Endothelial cell of umbilical vein (primary cell): ENCODE measurements around the gene NPTN. TPM values are rescaled to one million over a fixed set of nuclear protein-coding genes. Genes with fewer than 3 reads are reported as not detected.
"Not testable (repeated sequence)": the region's sequence is repeated elsewhere in the genome, so short reads cannot be mapped to it uniquely, and the experiment has no call there.

Experiments used
- BruUV-seq: library from RNA; stranded (reverse); fragments of 400-500 nt; replicated peaks from 2 replicates; lab custom pipeline; 2021; lab: Mats Ljungman, UMichigan
- CTCF ChIA-PET: fragments of 300-600, 350-600 bp; sonication (Branson Sonifier 250); formaldehyde crosslinking; loops from one replicate; lab custom pipeline; 2021; ENCODE audit warnings: antibody characterized with exemption, inconsistent platforms; lab: Charles Lee
- POLR2A ChIA-PET: fragments of 300-600, 350-600 bp; sonication (Branson Sonifier 250); formaldehyde crosslinking; loops from one replicate; lab custom pipeline; 2021; ENCODE audit warnings: antibody characterized with exemption, inconsistent platforms; lab: Charles Lee
- DNase-seq: peaks from one replicate; pipeline ENCODE4 v3.0.0-alpha.2; 2011; ENCODE audit warnings: low read depth, low spot score
- FAIRE-seq: peaks from 2 replicates; lab custom pipeline; 2011; peaks lifted over from hg19 to GRCh38; lab: Jason Lieb, UNC
- H2AFZ ChIP-seq: 2 replicates; pipeline ENCODE4 v1.6.0; 2012; ENCODE audit warnings: low read depth, low read length, control low read depth, inconsistent platforms
- H3K27ac ChIP-seq: 2 replicates; pipeline ENCODE4 v1.5.1; 2011; ENCODE audit warnings: low read depth, mild to moderate bottlenecking, control low read depth, low read length, moderate library complexity; ENCODE audit not compliant: insufficient read depth
- H3K27me3 ChIP-seq, 2 experiments: 2 replicates each; pipeline versions ENCODE4 v1.6.0 to v1.6.1; 2011; ENCODE audit warnings: low read length in 2 of 2, mixed read lengths in 1 of 2; ENCODE audit not compliant: control insufficient read depth in 2 of 2, insufficient read depth in 2 of 2
- H3K36me3 ChIP-seq, 2 experiments: 2 replicates in 1 of 2; 3 replicates in 1 of 2; pipeline ENCODE4 v1.5.1; 2011; ENCODE audit warnings: low read length in 2 of 2, mild to moderate bottlenecking in 1 of 2, moderate library complexity in 1 of 2; ENCODE audit not compliant: control insufficient read depth in 2 of 2, insufficient read depth in 2 of 2; ENCODE audit errors: extremely low read depth in 1 of 2
- H3K4me1 ChIP-seq: 3 replicates; pipeline ENCODE4 v1.5.1; 2011; ENCODE audit warnings: mild to moderate bottlenecking, low read length; ENCODE audit not compliant: control insufficient read depth, insufficient read depth; ENCODE audit errors: extremely low read depth
- H3K4me2 ChIP-seq: 2 replicates; pipeline ENCODE4 v1.6.1; 2011; ENCODE audit warnings: low read length, control low read depth, mixed read lengths; ENCODE audit not compliant: insufficient read depth
- H3K4me3 ChIP-seq, 3 experiments: fragments of 200-600 bp in 1 of 3; sonication (generic), shearing (Covaris generic) in 1 of 3; replicated peaks in 1 of 3; 2 replicates each; pipeline ENCODE4 v1.5.1; 2011 to 2016; ENCODE audit warnings: control low read depth in 3 of 3, low read length in 3 of 3, mild to moderate bottlenecking in 2 of 3, inconsistent platforms in 1 of 3, low read depth in 1 of 3, moderate library complexity in 1 of 3; ENCODE audit not compliant: insufficient read depth in 1 of 3
- H3K79me2 ChIP-seq: 2 replicates; pipeline ENCODE4 v1.6.0; 2012; ENCODE audit warnings: low read length, inconsistent platforms; ENCODE audit not compliant: control insufficient read depth, insufficient read depth
- H3K9ac ChIP-seq: replicated peaks from 2 replicates; pipeline ENCODE3; 2011; ENCODE audit warnings: low read length, control low read depth; ENCODE audit not compliant: insufficient read depth; ENCODE audit errors: extremely low read depth
- H3K9me1 ChIP-seq: replicated peaks from 3 replicates; pipeline ENCODE4 v1.6.0; 2011; ENCODE audit warnings: mild to moderate bottlenecking, low read length; ENCODE audit not compliant: control insufficient read depth, insufficient read depth; ENCODE audit errors: extremely low read depth
- H3K9me3 ChIP-seq: replicated peaks from 2 replicates; pipeline ENCODE4 v1.5.1; 2012; ENCODE audit warnings: low read length, inconsistent platforms; ENCODE audit not compliant: control insufficient read depth, insufficient read depth
- H4K20me1 ChIP-seq: replicated peaks from 2 replicates; pipeline ENCODE3; 2011; ENCODE audit warnings: mild to moderate bottlenecking, low read length; ENCODE audit not compliant: control insufficient read depth, insufficient read depth; ENCODE audit errors: extremely low read depth
- EZH2 ChIP-seq: IDR thresholded peaks from 2 replicates; pipeline ENCODE4 v1.6.1; 2012; ENCODE audit warnings: borderline replicate concordance, low read depth, mild to moderate bottlenecking, moderate library complexity, low read length, inconsistent platforms; ENCODE audit not compliant: severe bottlenecking
- MYC ChIP-seq: IDR thresholded peaks from one replicate; pipeline ENCODE4 v1.6.1; 2011; ENCODE audit warnings: mild to moderate bottlenecking, low read depth, low read length
- dilution Hi-C: fragments of 300-500 bp; cut with MboI; formaldehyde crosslinking; loops from one replicate; pipeline ENCODE4 v1.15.0; 2019; ENCODE audit warnings: low sequenced_read_pairs; ENCODE audit not compliant: extremely low pct_ligation_motif_present
- intact Hi-C: fragments of 100-400 bp; cut with micrococcal nuclease; formaldehyde crosslinking; loops from one replicate; pipeline ENCODE4 v1.10.0; 2022
- polyA plus RNA-seq, 4 experiments: library from polyadenylated mRNA; depleted of rRNA in 3 of 4; stranded (reverse) in 3 of 4; unstranded in 1 of 4; fragments of >200 nt; gene quantifications; 2 replicates each; pipeline versions ENCODE4 v1.2.1 to v1.2.3, GENCODE V29; 2011 to 2012; ENCODE audit warnings: missing spikeins in 1 of 4
- total RNA-seq: library from RNA; stranded (reverse); gene quantifications from 2 replicates; pipeline ENCODE4 v1.2.3, GENCODE V29; 2021
- TF ChIP-seq, protein P1 (sequence below), 2 donors: IDR thresholded peaks; 1 replicate in 1 of 2; 2 replicates in 1 of 2; pipeline ENCODE4 v1.5.1; 2011; ENCODE audit warnings: low read length in 2 of 2, mild to moderate bottlenecking in 2 of 2, moderate library complexity in 2 of 2, control low read depth in 1 of 2, inconsistent platforms in 1 of 2, low read depth in 1 of 2; ENCODE audit not compliant: insufficient read depth in 1 of 2; ENCODE audit errors: extremely low read depth in 1 of 2
- TF ChIP-seq, protein P2 (sequence below): IDR thresholded peaks from 2 replicates; pipeline ENCODE4 v1.6.1; 2011; ENCODE audit not compliant: insufficient read depth, insufficient read length

NPTN gene
- total and polyA plus RNA-seq, 2 donors (not counting 3 experiments of a cell fraction or from before 2014, with no cell fraction given): 77.4 to 81.3 TPM

DNA sequence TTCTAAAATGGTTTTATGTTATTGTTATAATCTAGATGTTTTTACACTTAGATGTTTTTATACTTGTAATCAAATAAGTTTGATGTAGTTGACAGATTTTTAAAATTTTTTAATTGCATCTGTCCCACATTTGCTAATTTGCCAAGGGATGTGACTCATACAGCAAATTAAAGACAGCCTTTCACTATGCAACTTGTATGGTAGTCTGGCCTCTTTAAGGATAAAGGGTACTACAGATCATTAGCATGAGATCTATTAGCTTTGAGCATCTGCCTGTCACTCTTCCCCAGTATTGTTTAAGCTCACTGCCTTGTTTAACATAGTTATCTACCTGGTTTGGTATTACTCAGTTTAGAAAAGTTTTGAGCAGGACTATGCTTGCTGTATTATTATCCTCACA, 83.0 kb downstream of the NPTN start:
- no peak overlapping the region for H3K4me2 ChIP-seq

DNA sequence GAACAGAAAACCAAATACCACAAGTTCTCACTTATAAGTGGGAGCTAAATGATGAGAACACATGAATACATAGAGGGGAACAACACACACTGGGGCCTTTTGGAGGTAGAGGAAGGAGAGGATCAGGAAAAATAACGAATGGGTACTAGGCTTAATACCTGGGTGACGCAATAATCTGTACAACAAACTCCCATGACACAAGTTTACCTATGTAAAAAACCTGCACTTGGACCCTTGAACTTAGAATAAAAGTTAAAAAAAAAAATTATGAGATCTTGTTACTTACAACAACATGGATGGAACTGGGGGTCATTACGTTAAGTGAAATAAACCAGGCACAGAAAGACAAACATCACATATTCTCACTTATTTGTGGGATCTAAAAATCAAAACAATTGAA, 84.3 kb downstream of the NPTN start:
- H3K36me3 ChIP-seq, H3K9me1 ChIP-seq, H3K79me2 ChIP-seq, H3K4me1 ChIP-seq, H3K27me3 ChIP-seq, dilution Hi-C loops, H3K9me3 ChIP-seq, FAIRE-seq, H3K4me2 ChIP-seq, H4K20me1 ChIP-seq, DNase-seq, H2AFZ ChIP-seq, CTCF ChIA-PET, H3K4me3 ChIP-seq, H3K9ac ChIP-seq, BruUV-seq, POLR2A ChIA-PET, intact Hi-C loops, H3K27ac ChIP-seq: not testable (repeated sequence)

More for the DNA sequence above, 83.0 kb downstream of the NPTN start:
- Histone ChIP-seq H3K27ac (no peak overlapping the region), H3K9ac (no peak overlapping the region), H3K4me3 (no peak overlapping the region), H3K79me2 (no peaks in the 10 kb centered on the region), H3K36me3 (no peaks in the 10 kb centered on the region), H3K9me3 (no peaks in the 10 kb centered on the region), H3K9me1 (no peaks in the 10 kb centered on the region), H4K20me1 (no peaks in the 10 kb centered on the region), H3K4me1 (no peaks in the 10 kb centered on the region), H2AFZ (no peak overlapping the region), H3K27me3 (no peaks in the 10 kb centered on the region)
- intact Hi-C loops: no loop called here
- BruUV-seq: no TSS peak
- ChIA-PET CTCF (interaction anchor here (0.8 to 3.2 kb wide), 5 partner anchors 10 to 245 kb away, joined by 3 to 14 read pairs (median 4); partner anchors contain the start of gene NPTN), POLR2A (no interaction called here)
- TF ChIP-seq, protein P1, sequence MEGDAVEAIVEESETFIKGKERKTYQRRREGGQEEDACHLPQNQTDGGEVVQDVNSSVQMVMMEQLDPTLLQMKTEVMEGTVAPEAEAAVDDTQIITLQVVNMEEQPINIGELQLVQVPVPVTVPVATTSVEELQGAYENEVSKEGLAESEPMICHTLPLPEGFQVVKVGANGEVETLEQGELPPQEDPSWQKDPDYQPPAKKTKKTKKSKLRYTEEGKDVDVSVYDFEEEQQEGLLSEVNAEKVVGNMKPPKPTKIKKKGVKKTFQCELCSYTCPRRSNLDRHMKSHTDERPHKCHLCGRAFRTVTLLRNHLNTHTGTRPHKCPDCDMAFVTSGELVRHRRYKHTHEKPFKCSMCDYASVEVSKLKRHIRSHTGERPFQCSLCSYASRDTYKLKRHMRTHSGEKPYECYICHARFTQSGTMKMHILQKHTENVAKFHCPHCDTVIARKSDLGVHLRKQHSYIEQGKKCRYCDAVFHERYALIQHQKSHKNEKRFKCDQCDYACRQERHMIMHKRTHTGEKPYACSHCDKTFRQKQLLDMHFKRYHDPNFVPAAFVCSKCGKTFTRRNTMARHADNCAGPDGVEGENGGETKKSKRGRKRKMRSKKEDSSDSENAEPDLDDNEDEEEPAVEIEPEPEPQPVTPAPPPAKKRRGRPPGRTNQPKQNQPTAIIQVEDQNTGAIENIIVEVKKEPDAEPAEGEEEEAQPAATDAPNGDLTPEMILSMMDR (IDR thresholded peaks at IDR 0.05; ENCODE audit: extremely low read depth in 1 of 2, insufficient read depth in 1 of 2, low read depth in 1 of 2, low read length in 2 of 2): no peak
- TF ChIP-seq MYC (no peak), EZH2 (no peak)
- TF ChIP-seq, protein P2, sequence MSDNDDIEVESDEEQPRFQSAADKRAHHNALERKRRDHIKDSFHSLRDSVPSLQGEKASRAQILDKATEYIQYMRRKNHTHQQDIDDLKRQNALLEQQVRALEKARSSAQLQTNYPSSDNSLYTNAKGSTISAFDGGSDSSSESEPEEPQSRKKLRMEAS: no peak
- no peak for FAIRE-seq
- no peak for DNase-seq
- dilution Hi-C loops: no loop called here
